Stimulated activated CD8-positive, alpha-beta memory T cell treated with anti-CD3 and anti-CD28 coated beads, Interleukin-12 subunit alpha, Interleukin-12 subunit beta, amount 100 ng/mL, for 4 hours (primary cell): ENCODE measurements around the gene GDF15.
"Not testable (repeated sequence)": the region's sequence is repeated elsewhere in the genome, so short reads cannot be mapped to it uniquely, and the experiment has no call there.

Source experiments
- DNase-seq: peaks from one replicate; pipeline ENCODE4 v3.0.0-alpha.2; 2020; ENCODE audit warnings: low read depth

Gene GDF15, protein sequence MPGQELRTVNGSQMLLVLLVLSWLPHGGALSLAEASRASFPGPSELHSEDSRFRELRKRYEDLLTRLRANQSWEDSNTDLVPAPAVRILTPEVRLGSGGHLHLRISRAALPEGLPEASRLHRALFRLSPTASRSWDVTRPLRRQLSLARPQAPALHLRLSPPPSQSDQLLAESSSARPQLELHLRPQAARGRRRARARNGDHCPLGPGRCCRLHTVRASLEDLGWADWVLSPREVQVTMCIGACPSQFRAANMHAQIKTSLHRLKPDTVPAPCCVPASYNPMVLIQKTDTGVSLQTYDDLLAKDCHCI

DNA sequence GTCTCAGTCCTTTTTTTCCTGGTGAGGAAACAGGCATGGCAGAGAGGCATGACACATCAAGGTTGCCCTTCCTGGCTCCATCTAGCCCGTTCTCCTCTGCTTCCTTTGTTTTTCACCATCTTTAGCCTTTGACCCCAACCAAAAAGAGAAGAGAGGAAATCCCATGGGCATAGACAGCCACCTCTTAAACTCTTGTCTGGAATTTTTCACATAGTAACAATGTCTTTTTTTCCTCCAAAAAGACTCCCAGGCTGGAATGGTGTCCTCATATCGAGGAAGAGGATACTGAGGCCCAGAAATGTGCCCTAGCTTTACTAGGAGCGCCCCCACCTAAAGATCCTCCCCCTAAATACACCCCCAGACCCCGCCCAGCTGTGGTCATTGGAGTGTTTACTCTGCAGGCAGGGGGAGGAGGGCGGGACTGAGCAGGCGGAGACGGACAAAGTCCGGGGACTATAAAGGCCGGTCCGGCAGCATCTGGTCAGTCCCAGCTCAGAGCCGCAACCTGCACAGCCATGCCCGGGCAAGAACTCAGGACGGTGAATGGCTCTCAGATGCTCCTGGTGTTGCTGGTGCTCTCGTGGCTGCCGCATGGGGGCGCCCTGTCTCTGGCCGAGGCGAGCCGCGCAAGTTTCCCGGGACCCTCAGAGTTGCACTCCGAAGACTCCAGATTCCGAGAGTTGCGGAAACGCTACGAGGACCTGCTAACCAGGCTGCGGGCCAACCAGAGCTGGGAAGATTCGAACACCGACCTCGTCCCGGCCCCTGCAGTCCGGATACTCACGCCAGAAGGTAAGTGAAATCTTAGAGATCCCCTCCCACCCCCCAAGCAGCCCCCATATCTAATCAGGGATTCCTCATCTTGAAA is at the start of gene GDF15:
GDF15 (plus strand) TSS at position 484 of the 868 bp plus-strand sequence; CDS start at position 516, 32 bp downstream.
- no peak for DNase-seq

DNA sequence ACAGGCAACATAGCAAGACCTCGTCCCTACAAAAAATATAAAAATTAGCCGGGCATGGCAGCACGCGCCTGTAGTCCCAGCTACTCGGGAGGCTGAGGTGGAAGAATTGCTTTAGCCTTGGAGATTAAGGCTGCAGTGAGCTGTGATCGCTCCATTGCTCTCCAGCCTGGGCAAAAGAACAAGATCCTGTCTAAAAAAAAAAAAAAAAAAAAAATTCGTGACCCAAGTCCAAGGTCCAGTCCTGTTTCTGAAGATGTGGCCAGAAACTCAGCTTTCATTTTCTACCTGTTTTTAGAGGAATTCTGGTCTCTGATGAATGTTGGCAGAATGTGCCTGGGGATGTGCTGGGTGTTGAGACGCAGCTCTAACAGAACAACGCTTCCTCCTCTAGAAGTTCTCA is 47.4 kb upstream of the GDF15 start:
- no peak for DNase-seq

DNA sequence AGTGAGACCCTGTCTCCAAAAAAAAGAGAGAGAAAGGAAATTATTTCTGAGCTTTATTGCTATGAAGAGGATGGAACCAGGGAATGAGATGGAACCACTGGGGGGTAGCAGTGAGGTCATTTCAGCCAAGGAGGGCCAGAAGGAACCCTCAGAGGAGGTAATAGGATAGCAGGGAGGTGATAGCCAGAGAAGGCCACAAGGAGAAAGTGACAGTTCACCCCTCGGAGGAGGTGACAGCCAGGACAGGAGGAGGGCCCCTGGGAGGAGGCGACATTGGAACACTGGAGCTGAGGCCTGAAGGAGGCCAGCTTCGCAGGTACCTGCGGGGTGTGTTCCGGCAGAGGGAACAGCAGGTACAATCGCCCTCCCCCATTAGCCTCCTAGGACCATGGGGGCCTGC is 46.2 kb upstream of the GDF15 start:
- DNase-seq = no peak

DNA sequence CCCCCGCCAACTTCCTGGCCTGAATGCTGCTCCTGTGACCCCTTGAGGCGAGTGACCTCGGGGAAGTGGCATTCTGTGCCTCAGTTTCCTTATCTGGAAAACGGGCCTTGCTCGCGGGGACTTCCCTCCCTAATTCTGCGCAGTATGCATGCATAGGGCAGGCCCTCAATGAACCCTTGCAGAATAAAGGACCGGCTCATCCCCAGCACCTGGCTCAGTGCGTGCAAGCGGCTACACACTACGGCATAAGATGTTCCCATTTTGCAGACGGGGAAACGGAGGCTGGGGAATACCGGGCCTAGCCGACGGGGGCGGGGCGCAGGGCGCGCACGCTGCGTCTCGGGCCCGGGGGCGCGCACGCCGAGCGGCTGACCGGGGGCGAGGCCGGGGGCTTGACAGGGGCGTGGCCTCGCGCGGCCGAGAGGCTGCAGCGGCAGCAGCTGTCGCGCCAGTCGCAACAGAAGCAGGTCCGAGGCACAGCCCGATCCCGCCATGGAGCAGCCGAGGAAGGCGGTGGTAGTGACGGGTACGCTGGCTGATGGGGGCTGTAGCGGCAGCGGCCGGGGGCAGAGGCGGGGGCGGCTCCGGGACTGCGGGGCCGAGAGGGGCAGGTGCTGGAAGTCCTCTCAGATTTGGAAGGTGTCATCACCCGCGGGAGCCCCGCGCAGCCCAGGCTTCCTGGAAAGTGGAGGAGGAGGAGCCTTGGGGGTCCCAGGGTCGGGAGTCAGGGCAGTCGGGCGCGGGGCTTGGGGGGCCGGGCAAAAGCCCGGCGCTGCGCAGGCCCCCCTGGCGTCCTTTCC is 45.6 kb upstream of the GDF15 start, which contains the start of gene PGPEP1:
PGPEP1 (plus strand) TSS at position 409 of the 800 bp plus-strand sequence; CDS start at position 493, 84 bp downstream.
- peak; percentile 58 for DNase-seq

DNA sequence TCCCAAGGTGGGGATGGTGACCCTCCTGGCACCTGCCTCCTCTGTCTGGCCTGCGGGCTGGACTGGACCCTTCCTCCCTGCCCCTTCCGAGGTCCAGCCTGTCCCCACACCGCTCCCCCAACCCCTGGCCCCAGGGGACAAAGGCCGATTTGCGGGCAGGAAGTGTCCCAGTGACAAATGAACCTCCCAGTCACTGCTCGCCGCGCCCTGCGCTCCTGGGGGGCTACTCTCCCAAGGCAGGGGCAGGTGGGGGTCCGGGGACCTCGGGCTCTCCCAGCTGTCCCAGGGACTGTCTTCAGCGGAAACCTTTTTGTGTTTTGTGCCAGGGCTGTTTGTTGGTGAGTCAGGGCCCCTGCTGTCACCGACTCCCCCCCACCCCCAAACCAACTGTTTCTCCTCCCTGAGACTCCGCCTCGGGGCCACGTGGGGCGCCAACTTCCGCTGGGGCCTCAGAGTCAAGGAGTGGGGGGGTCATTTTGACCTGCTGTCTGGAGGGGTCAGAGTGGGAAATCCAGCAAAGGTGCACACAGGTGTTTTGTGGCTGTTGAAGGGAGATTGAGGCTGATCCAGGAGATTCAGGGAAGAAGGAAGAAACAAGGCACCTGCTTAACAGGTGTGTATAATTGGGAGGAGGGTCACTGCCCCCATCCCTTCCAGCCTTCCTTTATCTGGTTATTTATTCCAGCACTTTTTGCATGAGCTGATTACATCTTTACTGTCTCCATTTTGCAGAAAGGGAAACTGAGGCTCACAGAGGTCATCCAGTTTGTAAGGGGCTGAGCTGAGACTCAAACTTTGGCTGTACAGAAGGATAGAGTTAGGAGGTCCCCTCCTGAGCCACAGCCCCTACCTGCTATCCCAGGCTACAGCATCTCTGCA is 44.7 kb upstream of the GDF15 start:
- DNase-seq = peak; percentile 54

DNA sequence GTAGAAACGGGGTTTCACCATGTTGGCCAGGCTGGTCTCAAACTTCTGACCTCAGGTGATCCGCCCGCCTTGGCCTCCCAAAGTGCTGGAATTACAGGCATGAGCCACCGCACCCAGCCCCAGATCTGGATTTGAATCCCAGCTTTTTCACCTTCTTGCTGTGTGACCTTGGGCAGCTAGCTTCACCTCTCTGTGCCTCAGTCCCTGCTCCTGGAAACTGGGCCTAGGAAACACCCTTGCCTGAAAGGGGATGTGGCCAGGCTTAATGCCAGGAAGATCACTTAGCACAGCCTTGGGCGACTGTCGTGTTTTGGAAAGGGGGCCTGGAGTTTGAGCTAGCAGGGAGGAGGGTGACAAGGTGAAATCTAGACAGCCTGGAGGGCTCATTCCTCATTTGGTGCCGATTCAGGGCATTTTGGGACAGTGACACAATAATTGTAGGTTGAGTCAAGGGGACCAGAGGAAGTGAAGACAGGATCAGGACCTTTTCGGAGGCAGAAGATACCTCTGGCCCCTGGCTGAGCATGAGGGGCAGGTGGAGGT is 43.8 kb upstream of the GDF15 start:
- DNase-seq = no peak

DNA sequence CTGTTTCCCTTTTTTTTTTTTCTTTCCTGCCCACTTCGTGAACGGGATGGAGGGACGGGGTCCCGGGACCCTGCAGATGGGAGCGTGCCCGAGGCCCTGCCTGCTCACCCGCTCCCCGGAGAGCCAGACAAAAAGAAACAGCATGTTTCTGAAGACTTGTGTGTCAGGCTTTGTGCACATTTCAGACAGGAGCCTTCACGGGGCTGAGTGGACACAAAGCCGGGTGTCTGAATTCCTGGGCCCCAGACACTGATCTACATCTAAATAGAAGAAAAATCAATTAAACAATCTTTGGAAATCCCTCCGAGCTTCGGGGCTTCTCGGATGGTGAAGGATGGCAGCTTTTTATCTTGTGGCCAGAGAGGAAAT is 41.4 kb upstream of the GDF15 start:
- DNase-seq = no peak

DNA sequence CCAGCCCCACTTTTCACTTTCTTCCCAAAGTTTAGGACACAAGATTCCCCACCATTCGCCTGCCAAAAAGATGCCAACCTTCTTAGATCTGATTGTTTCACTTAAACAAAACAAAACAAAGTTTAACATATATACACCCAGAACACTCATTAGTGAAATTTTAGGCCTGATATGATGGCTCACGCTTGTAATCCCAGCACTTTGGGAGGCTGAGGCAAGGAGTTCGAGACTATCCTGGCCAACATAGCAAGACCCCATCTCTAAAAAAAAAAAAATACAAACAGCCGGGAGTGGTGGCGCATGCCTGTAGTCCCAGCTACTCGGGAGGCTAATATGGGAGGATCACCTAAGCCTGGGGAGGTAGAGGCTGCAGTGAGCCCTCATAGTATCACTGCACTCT is 40.7 kb upstream of the GDF15 start:
- no peak for DNase-seq

DNA sequence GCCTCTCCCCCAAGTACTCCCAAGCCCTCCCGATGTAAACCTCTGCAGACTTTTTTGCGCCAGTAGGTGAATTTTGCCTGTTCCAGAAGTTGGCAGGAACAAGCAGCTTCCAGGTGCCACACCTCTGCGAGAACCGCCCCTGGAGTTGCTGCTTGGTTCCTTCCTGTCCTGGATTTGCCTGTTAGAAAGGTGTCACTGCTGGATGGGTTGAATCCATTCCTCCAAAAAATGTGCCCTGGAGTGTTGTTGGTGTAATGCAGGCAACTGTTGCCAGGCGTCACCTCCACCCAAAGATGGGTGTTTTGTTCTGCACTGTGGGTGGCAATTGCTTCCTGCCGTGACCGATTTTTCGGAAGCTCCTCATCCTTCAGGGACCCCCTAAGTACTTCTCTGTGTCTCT is 39.9 kb upstream of the GDF15 start:
- DNase-seq = no peak

DNA sequence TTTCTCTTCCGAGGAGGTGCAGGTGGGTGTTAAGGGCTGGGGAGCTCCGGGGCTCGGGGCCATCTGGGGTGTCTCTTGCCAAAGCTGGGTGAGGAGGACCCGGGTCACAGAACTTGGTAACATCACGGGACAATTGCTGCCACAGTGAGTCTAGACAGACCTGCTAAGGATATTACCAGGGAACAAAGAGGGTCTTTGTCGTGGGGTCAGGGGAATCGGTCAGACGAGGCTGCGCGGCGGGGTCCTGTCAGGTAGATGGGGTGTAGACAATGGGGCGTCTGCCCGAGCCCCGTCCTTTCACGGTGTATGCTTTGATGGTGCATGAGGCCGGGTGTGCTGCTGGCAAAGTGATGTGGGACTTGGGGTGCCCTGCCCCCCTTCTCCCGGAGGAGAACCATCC is 37.8 kb upstream of the GDF15 start:
- DNase-seq = no peak

DNA sequence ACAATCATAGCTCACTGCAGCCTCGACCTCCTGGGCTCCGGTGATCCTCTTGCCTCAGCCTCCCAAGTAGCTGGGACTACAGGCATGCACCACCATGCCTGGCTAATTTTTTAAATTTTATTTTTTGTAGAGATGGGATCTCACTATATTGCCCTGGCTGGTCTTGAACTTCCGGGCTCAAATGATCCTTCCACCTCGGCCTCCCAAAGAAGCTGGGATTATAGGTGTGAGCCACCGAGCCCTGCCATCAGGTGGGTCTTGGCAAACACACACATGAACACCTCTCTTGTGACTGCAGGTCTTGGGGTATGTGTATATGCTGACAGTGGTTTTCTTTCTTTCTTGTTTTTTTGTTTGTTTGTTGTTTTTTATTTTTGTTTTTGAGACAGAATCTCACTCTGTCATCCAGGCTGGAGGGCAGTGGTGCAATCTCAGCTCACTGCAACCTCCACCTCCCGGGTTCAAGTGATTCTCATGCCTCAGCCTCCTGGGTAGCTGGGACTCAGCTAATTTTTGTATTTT is 37.1 kb upstream of the GDF15 start:
- not testable (repeated sequence) for DNase-seq

DNA sequence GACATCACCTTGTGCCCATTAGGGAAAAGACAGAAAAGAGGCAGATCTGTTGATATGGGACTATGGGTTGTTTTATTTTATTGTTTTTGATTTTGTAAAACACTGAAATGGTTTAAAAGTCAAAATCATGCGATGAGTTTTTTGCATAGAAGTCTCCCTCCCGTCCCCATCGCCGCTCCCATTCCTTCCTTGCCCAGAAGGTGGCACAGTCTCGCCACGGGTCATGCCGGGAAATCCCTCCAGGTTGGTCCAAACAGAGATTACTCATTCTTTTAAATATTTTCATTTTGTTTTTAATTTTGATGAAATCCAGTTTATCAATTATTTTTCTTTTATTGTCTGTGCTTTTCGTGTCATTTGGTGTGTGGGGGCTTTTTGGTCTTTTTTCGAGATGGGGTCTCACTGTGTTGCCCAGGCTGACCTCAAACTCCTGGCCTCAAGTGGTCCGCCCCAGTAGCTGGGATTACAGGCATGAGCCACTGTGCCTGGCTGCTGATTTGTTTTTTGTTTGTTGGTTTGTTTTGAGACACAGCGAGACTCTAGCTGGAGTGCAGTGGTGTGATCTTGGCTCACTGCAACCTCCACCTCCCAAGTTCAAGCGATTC is 36.3 kb upstream of the GDF15 start:
- no peak for DNase-seq

DNA sequence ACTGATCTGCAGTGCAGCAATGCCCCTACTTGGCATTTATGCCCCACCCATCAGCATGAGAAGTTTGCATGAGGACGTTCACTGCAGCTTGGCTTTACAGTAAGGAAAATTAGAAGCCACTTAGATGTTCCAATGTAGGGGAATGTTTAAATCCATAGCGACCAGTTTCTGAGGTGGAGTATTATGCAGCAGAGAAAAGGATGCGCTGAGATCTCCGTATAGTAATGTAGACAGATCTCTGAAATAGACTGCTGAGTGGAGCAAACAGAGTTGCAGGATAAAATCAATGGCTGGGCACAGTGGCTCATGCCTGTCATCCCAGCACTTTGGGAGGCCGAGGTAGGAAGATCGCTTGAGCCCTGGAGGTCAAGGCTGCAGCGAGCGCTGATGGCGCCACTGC is 35.5 kb upstream of the GDF15 start:
- no peak for DNase-seq

DNA sequence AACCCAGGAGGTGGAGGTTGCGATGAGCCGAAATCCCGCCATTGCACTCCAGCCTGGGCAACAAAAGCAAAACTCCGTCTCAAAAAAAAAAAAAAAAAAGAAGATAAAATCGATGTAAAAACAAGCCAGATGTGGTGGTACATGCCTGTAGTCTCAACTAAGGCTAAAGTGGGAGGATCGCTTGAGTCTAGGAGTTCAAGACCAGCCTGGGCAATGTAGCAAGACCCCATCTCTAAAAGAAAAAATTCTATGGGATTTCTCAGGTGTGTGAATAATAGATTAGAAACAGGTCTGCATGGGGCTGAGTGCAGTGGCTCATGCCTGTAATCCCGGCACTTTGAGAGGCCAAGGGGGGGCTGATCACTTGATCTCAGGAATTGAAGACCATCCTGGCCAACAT is 34.4 kb upstream of the GDF15 start:
- no peak for DNase-seq

DNA sequence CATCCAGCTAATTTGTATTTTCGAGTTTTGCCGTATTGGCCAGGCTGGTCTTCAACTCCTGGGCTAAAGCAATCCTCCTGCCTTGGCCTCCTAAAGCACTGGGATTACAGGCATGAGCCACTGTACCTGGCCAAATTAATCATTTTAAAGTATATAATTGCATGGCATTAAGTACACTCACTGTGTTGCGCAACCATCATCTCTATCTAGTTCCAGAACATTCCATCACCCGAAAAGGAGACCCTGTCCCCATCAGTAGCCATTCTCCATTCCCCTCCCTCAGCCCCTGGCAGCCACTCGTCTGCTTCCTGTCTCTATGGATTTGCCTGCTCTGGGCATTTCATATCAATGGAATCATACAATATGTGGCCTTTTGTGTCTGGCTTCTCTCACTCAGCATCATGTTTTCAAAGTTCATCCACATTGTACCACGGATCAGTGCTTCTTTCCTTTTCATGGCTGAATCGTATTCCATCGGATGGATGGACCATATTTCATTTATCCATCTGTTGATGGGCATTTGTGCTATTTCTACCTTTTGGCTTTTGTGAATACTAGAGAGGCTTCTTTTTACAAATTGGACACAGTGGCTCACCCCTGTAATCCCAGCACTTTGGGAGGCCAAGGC is 32.5 kb upstream of the GDF15 start:
- DNase-seq = no peak

DNA sequence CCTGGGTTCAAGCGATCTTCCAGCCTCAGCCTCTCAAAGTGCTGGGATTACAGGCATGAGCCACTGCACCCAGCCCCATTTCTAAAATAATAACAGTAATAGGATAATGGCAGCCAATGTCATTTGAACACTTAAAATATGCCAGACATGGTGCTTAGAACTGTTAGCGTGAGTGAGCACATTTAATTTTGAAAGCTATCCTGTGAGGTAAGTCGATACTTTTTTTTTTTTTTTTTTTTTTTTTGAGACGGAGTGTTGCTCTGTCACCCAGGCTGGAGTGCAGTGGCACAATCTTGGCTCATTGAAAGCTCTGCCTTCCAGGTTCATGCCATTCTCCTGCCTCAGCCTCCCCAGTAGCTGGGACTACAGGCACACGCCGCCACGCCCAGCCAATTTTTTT is 31.2 kb upstream of the GDF15 start:
- not testable (repeated sequence) for DNase-seq

DNA sequence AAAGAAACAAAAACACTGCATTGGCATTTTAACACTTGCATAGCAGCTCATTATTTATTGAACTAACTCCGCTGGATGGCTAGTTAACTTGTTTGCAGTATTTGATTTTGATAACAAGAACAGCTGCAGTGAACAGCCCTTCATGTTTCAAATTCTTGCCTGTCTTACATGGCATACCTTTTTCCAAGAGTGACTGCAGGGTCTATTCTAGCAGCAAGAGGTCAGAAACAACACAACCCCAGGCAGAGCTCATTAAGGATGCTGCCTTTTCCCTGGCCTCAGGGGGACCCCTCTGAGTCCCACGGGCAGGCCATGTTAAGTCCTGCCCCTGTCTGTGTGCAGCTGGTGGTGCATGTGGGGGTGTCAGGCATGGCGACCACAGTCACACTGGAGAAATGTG is 28.9 kb upstream of the GDF15 start:
- DNase-seq = no peak

DNA sequence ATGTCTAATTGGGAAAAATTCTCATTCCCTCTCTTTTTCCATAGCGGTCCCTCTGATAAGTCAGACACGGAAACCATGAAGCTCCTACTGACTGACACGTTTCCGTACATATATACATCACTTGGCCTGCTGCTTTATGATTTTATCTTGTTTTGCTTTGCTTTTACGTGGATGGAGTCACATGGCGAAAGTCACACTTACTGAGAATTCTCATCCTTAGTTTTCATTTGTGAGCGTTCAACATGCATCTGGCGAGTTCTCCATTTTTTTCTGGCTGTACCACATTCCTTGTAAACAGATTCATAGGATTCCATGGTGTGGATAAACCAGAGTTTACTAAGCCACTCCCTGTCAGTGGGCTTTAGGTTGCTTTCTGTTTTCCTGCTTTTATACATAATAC is 24.3 kb upstream of the GDF15 start:
- DNase-seq = no peak

DNA sequence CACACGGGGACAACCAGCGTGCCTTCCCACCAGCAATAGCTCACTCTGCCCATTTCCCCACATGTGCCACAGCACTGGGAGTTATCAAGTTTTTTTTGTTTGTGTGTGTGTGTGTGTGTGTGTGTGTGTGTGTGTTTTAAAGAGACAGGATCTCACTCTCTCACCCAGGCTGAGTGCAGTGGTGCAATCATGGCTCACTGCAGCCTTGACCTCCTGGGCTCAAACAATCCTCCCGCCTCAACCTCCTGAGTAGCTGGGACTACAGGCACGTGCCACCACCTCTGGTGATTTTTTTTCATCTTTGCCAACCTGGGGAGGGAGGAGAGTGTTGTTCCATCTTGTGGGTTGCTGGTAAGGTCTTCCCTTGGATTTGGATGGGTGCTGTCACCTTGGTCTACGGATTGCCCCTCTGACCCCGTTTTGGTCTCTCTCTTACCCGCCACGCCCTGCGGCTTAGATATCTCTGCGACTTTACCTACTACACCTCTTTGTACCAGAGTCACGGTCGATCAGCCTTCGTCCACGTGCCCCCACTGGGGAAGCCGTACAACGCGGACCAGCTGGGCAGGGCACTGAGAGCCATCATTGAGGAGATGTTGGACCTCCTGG is 22.9 kb upstream of the GDF15 start:
- no peak for DNase-seq

DNA sequence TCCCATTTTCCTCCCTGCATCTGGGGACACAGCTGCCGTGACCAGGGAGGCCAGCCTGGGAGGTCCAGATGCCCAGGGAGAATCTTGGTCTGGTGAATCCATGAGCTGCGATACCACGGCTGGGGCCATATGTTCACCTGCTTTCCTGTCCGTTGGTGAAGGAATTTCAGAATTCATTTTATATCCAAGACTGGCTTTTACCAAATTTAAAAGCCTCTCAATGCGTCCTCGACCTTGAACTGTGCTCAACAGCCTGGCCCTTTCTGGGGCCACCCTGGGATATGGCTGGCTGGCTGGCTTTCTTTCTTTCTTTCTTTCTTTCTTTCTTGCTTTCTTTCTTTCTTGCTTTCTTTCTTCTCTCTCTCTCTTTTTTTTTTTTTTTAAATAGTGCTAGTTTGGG is 22.2 kb upstream of the GDF15 start:
- no peak for DNase-seq
